IMR-90 (cell line): ENCODE measurements around the gene NCKAP5. TPM values are rescaled to one million over a fixed set of nuclear protein-coding genes. Genes with fewer than 3 reads are reported as not detected.
A peak's percentile ranks its signal among the peaks of the same experiment; 100 is the strongest.

Experiments used
- ATAC-seq: fragments of 200-7000 bp; cut with Tn5 transposase; 2 replicates; pipeline ENCODE4 v1.9.1; 2020; ENCODE audit warnings: low read depth, mild to moderate bottlenecking, moderate library complexity
- BruUV-seq: library from RNA; stranded (reverse); fragments of 400-500 nt; replicated peaks from 2 replicates; lab custom pipeline; 2021; lab: Mats Ljungman, UMichigan
- CTCF ChIA-PET: fragments of 300-600 bp; formaldehyde crosslinking; extraction: SDS; loops from one replicate; lab custom pipeline; 2021; ENCODE audit warnings: antibody characterized with exemption; lab: Yijun Ruan, JAX
- POLR2A ChIA-PET: fragments of 300-600 bp; sonication (Branson Sonifier 250); formaldehyde crosslinking; loops from one replicate; lab custom pipeline; 2022; ENCODE audit warnings: antibody characterized with exemption; ENCODE audit not compliant: unreplicated experiment; lab: Charles Lee
- DNase-seq: peaks from one replicate; pipeline ENCODE4 v3.0.0; 2013
- H2AFZ ChIP-seq: replicated peaks from 2 replicates; pipeline ENCODE3; 2013; ENCODE audit warnings: low read length, mild to moderate bottlenecking; ENCODE audit not compliant: poor library complexity
- H2AK5ac ChIP-seq: 2 replicates; pipeline ENCODE4 v1.6.1; 2013; ENCODE audit warnings: low read depth, low read length, inconsistent platforms
- H2AK9ac ChIP-seq: replicated peaks from 2 replicates; pipeline ENCODE3; 2013; ENCODE audit warnings: mild to moderate bottlenecking, low read depth, low read length, moderate library complexity; ENCODE audit not compliant: poor library complexity
- H2BK120ac ChIP-seq: 2 replicates; pipeline ENCODE4 v1.6.1; 2013; ENCODE audit warnings: low read depth, low read length, inconsistent platforms
- H2BK15ac ChIP-seq: 3 replicates; pipeline ENCODE4 v1.6.1; 2013; ENCODE audit warnings: low read depth, low read length, inconsistent platforms
- H2BK20ac ChIP-seq: 2 replicates; pipeline ENCODE4 v1.6.1; 2013; ENCODE audit warnings: low read depth, mild to moderate bottlenecking, inconsistent platforms, low read length, moderate library complexity
- H2BK5ac ChIP-seq: 2 replicates; pipeline ENCODE4 v1.6.1; 2013; ENCODE audit warnings: mild to moderate bottlenecking, low read depth, low read length, inconsistent platforms; ENCODE audit not compliant: poor library complexity, severe bottlenecking
- H3K14ac ChIP-seq: replicated peaks from 2 replicates; pipeline ENCODE4 v1.6.1; 2013; ENCODE audit warnings: low read depth, low read length, inconsistent platforms
- H3K18ac ChIP-seq: 2 replicates; pipeline ENCODE4 v1.6.1; 2013; ENCODE audit warnings: low read depth, low read length, control low read depth
- H3K23ac ChIP-seq: 2 replicates; pipeline ENCODE4 v1.6.1; 2013; ENCODE audit warnings: low read depth, low read length, inconsistent platforms
- H3K27ac ChIP-seq: 2 replicates; pipeline ENCODE4 v1.5.1; 2013; ENCODE audit warnings: mild to moderate bottlenecking, control low read depth, low read length; ENCODE audit not compliant: insufficient read depth
- H3K27me3 ChIP-seq: 2 replicates; pipeline ENCODE4 v1.6.1; 2013; ENCODE audit warnings: low read length; ENCODE audit not compliant: control insufficient read depth, insufficient read depth
- H3K36me3 ChIP-seq: 2 replicates; pipeline ENCODE4 v1.6.1; 2013; ENCODE audit warnings: low read length, mixed read lengths; ENCODE audit not compliant: control insufficient read depth, insufficient read depth
- H3K4ac ChIP-seq: 2 replicates; pipeline ENCODE4 v1.6.1; 2013; ENCODE audit warnings: low read depth, low read length, inconsistent platforms
- H3K4me1 ChIP-seq: 2 replicates; pipeline ENCODE4 v1.6.1; 2013; ENCODE audit warnings: low read length, mixed read lengths; ENCODE audit not compliant: control insufficient read depth, insufficient read depth
- H3K4me2 ChIP-seq: 2 replicates; pipeline ENCODE4 v1.6.1; 2013; ENCODE audit warnings: low read depth, mild to moderate bottlenecking, control low read depth, low read length, moderate library complexity
- H3K4me3 ChIP-seq: 2 replicates; pipeline ENCODE4 v1.5.1; 2013; ENCODE audit warnings: low read depth, mild to moderate bottlenecking, control low read depth, low read length, moderate library complexity; ENCODE audit not compliant: insufficient read depth
- H3K56ac ChIP-seq: 2 replicates; pipeline ENCODE4 v1.6.1; 2013; ENCODE audit warnings: low read length, inconsistent platforms; ENCODE audit not compliant: insufficient read depth; ENCODE audit errors: extremely low read depth
- H3K79me1 ChIP-seq, 2 experiments: 2 replicates each; pipeline ENCODE4 v1.6.1; 2013; ENCODE audit warnings: low read length in 2 of 2, inconsistent platforms in 1 of 2, low read depth in 1 of 2
- H3K9ac ChIP-seq: 2 replicates; pipeline ENCODE4 v1.6.1; 2013; ENCODE audit warnings: low read depth, low read length, control low read depth
- H3K9me1 ChIP-seq: 2 replicates; pipeline ENCODE4 v1.6.1; 2013; ENCODE audit warnings: low read length, inconsistent platforms; ENCODE audit not compliant: insufficient read depth
- H3K9me3 ChIP-seq: 2 replicates; pipeline ENCODE4 v1.6.1; 2013; ENCODE audit warnings: low read length; ENCODE audit not compliant: control insufficient read depth, insufficient read depth
- H4K20me1 ChIP-seq: 2 replicates; pipeline ENCODE4 v1.6.1; 2013; ENCODE audit warnings: low read length, inconsistent platforms; ENCODE audit not compliant: insufficient read depth
- H4K5ac ChIP-seq: 2 replicates; pipeline ENCODE4 v1.6.1; 2013; ENCODE audit warnings: mild to moderate bottlenecking, low read depth, low read length, control low read depth
- H4K8ac ChIP-seq, 2 experiments: 2 replicates each; pipeline ENCODE4 v1.6.1; 2013; ENCODE audit warnings: low read depth in 2 of 2, low read length in 2 of 2, control low read depth in 1 of 2, inconsistent platforms in 1 of 2
- H4K91ac ChIP-seq: 2 replicates; pipeline ENCODE4 v1.6.1; 2013; ENCODE audit warnings: low read depth, low read length, inconsistent platforms; ENCODE audit not compliant: insufficient read depth
- RFX5 ChIP-seq: IDR thresholded peaks from 2 replicates; pipeline ENCODE4 v1.8.0; 2012; ENCODE audit warnings: low read depth, mild to moderate bottlenecking, low read length, moderate library complexity
- WGBS, 2 experiments: methylation state at CpG; one replicate each; pipeline versions ENCODE4 v1.1.5 to v1.1.7; 2013; ENCODE audit warnings: missing lambda C conversion rate in 2 of 2; ENCODE audit not compliant: insufficient read length in 1 of 2; ENCODE audit errors: extremely low coverage in 2 of 2; 5-methylcytosine and 5-hydroxymethylcytosine counted together
- dilution Hi-C: fragments of 300-500 bp; cut with HindIII; formaldehyde crosslinking; loops from one replicate; pipeline ENCODE4 v1.14.3; 2018; ENCODE audit warnings: low sequenced_read_pairs; ENCODE audit not compliant: unreplicated experiment
- in situ Hi-C: fragments of 300-500 bp; cut with MboI; formaldehyde crosslinking; loops from 3 replicates; pipeline ENCODE4 v1.14.3; 2019; ENCODE audit warnings: low sequenced_read_pairs, inconsistent platforms, mixed read lengths
- intact Hi-C: fragments of 100-400 bp; cut with micrococcal nuclease; formaldehyde crosslinking; loops from 2 replicates; pipeline ENCODE4 v1.10.0; 2022
- polyA plus RNA-seq, 3 experiments: library from polyadenylated mRNA; depleted of rRNA; stranded (reverse); fragments of >200 nt; gene quantifications; 2 replicates each; pipeline ENCODE4 v1.2.3, GENCODE V29; 2012; ENCODE audit warnings: low replicate concordance in 1 of 3
- total RNA-seq: library from RNA; depleted of rRNA; stranded (reverse); fragments of >200 nt; gene quantifications from 2 replicates; pipeline ENCODE4 v1.2.3, GENCODE V29; 2012

Gene NCKAP5
- total and polyA plus RNA-seq, 2 of the 4 experiments (the other 2 are of a cell fraction) = 2.7 to 3.9 TPM

- CTCF ChIA-PET = no interaction called here
- WGBS, 2 experiments = 67% methylated on average over 1 of the region's 3 CpGs; no CpG with 5 or more reads in 1 of the 2 experiments
- Histone ChIP-seq H3K27ac (no peak overlapping the region), H2BK5ac (no peak overlapping the region), H4K20me1 (no peaks in the 10 kb centered on the region), H3K4me2 (no peak overlapping the region), H4K5ac (no peak overlapping the region), H3K9ac (no peak overlapping the region), H2AK5ac (peak overlapping the region; percentile 40; the same call in 1 of the 2 replicates), H3K14ac (no peak overlapping the region), H3K4me1 (peaks cover 10% of the 10 kb centered on the region), H2BK120ac (0 out of 2 replicates have a peak overlapping the region, but pooled peaks have one; percentile 18), H2BK20ac (0 out of 2 replicates have a peak overlapping the region, but pooled peaks have one; percentile 24), H3K18ac (no peak overlapping the region), H2AK9ac (no peak overlapping the region), H3K79me1 (0 out of 4 replicates have a peak, but pooled peaks cover 0 to 6% of the 10 kb centered on the region in 2 experiments), H2AFZ (no peak overlapping the region), H3K9me3 (no peaks in the 10 kb centered on the region), H4K91ac (no peak overlapping the region), H3K27me3 (no peaks in the 10 kb centered on the region), H3K56ac (no peak overlapping the region), H3K23ac (no peak overlapping the region), H2BK15ac (no peak overlapping the region), H3K36me3 (no peaks in the 10 kb centered on the region), H3K4me3 (no peak overlapping the region), H4K8ac (no peak overlapping the region), H3K9me1 (peaks cover 10% of the 10 kb centered on the region), H3K4ac (no peak overlapping the region; the same call in 1 of the 2 replicates)
- dilution Hi-C loops = no loop called here
- POLR2A ChIA-PET = no interaction called here
- ATAC-seq (no peak), DNase-seq (no peak)
- no TSS peak for BruUV-seq
- no peak for TF ChIP-seq RFX5
- in situ Hi-C loops = no loop called here
- intact Hi-C loops = loop anchor here (10.0 kb wide), 1 partner anchor 369 kb away; no protein-coding TSS in a partner anchor
These were observed 152.9 kb downstream of the NCKAP5 start for GRCh38 chr2:133415210-133415876.
